Umbilical cord (tissue), 2 donors: ENCODE results near the gene SELENOM. TPM values are rescaled to one million over a fixed set of nuclear protein-coding genes. Genes with fewer than 3 reads are reported as not detected.

Source experiments
- DNase-seq: peaks from one replicate; pipeline ENCODE4 v3.0.0-alpha.2; 2015; ENCODE audit warnings: low spot score
- total RNA-seq: library from RNA; depleted of rRNA; stranded (reverse); fragments of >200 nt; gene quantifications from one replicate; pipeline ENCODE4 v1.2.3, GENCODE V29; 2014; ENCODE audit warnings: low replicate concordance; ENCODE audit not compliant: insufficient read depth

SELENOM gene, protein sequence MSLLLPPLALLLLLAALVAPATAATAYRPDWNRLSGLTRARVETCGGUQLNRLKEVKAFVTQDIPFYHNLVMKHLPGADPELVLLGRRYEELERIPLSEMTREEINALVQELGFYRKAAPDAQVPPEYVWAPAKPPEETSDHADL
- 313 TPM for total RNA-seq

DNA sequence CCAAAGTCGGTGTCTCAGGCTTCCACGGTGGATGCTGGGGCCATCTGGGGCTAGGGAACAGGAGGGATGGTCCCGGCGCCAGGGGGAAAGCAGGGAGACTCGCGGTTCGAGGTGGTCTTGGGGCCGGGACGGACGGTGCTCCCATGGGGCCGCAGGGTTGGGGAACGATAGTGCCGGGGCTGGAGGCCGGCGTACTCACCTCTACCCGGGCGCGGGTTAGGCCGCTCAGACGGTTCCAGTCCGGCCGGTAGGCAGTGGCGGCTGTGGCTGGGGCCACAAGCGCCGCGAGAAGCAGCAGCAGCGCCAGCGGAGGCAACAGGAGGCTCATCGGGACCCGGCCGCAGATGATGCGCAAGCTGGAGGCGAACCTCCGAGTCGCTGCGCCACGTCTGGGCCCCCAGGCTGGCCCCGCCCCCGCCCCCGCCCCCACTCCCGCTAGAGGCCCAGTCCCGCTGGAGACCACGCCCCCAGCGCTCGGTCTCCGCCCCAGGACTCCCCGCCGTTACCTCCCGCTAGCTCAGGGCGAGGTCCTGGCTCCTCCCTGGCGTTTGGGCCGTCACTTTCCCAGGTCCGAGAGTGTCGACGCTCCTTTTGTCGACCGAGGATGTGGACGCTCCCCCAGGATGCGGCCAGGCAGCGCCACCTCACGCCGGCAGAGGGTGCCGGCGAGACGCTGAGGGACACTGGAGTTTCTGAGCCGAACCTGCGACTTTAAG, at the start of gene SELENOM:
Gene SELENOM, minus strand, starts transcription at position 391 of the 716 bp plus-strand sequence. Its CDS starts 63 bp downstream, at position 328.
- DNase-seq = peak; percentile 99

DNA sequence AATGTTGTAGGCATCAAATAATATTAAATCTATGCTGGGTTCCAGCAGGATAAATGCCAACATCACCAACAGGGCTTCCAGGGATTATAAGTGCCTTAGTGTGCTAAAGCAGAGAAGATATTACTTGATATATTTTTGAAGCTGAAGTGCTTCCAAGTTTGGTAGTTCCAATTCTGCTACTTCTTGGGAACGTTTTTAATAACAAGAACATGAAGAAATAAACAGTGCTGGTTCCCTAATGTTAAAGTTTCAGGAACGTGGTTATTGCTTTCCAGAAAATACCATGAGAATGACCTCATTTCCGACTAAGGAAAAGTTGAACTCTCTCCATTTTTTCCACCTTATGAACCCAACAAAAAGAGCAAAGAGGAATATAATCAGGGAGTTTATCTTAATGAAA, 48.1 kb upstream of the SELENOM start:
- DNase-seq = peak; percentile 58

DNA sequence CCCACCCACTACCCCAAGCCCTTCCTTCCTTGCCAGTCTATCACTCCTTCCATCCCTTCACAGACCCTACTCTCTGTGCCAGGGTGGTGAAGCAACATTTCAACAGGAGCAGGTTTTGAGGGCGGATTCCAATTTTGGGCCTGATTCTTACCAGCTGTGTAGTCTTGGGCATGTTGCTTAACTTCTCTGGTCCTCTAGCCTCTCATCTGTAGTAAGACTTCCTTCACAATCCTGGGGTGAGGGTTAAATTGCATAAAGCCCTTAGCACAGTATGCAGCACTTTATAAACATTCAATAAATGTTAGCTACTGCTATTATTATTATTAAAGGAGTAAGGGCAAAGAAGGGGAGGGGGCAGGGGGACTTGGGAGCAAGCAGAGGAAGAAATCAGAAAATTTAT, 47.6 kb upstream of the SELENOM start:
- no peak for DNase-seq

DNA sequence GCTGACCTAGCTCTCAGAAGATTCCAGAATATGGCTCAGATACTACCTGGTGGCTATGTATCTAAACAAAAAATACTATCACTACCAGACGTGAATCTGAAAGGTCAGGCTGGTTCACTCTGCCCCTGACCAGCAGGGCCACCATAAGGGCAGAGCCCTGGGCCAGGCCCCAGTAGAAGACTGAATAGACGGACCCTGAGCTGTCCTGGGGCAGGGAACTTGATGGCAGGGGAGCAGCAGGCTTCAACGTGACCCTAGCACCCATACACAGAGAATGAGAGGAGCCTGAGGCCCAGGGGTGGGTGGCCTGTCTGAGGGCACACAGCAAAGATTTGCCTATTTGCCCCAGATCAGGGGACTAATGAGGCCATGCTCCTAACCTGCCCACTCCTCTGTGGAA, 46.0 kb upstream of the SELENOM start:
- DNase-seq = no peak

DNA sequence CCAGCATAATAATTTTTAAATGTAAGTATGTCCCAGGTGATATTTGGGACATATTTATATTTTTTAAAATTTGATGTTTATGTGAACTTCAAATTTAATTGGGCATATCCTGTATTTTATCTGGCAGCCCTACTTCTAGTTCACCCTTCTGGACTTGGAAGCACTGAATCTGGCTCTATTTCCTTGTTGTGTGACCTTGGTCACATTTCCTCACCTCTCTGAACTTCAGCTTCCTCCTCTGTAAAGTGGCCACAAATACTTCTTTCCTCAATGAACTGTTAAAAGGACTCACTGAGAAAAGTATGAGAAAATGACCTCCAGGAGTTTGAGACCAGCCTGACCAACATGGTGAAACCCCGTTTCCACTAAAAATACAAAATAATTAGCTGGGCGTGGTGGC, 44.5 kb upstream of the SELENOM start:
- DNase-seq = no peak

DNA sequence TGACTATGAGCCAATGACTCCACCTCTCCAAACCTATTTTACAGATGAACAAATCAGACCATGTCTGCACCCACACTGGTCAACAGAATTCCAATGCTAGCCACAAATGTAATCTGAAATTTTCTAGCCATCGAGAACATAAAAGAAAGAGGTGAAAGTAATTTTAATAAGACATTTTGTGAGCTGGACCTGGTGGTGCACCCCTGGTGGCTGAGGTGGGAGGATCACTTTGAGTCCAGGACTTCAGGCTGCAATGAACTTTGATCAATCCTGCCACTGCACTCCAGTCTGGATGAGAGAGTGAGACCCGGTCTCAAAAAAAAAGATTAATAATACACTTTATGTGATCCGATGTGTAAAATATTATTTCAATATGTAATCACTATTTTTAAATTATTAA, 43.2 kb upstream of the SELENOM start:
- no peak for DNase-seq

DNA sequence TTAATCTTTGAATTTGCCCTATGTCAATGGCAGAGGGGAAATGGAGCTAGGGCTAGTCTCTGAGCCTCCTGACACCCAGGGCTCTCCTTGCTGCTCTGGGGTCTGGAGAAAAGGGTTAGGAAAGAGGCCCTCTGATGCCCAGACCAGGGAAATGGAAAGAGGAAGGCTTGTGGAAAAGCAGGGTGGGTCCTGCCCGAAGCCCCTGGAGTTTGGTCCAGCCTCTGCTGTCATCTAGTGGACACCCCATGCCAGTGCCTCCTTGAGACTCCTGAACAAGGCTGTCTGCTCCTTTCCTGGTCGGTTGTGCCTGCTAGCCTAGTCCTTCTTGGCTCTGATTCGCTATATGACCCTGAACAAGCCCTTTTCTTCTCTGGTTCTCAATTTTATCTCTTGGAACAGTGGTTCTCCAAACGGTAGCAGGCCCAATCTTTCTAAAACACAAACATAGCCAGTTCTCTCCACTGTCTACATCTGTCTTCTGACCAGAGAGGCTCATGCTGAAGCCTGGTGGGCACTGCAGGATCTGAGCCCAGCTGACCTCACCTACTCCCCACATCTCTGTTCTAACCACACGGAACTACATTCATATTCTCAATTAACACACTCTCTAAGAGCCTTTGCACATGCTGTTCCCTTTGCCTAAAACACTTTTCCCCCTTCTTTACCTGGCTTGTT, 41.7 kb upstream of the SELENOM start:
- DNase-seq = peak; percentile 85

DNA sequence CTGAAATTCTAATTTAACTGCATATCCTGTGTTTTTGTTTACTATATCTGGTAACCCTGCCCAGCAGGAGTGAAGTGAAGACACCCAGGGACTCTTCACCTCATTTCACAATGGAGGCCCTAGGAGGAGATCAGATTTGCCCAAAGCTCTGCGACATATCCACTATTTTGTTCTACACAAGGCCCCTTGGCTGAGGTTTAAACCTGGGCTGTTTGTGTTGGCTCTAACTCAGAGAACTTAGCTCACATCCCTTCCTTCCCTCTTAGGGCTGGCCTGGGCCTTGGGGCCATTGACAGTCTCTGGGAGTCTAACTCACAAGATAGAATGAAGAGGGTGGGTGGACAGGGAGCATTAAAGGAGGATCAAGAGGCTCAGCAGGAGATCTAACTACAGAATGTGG, 41.1 kb upstream of the SELENOM start:
- DNase-seq = peak; percentile 70

DNA sequence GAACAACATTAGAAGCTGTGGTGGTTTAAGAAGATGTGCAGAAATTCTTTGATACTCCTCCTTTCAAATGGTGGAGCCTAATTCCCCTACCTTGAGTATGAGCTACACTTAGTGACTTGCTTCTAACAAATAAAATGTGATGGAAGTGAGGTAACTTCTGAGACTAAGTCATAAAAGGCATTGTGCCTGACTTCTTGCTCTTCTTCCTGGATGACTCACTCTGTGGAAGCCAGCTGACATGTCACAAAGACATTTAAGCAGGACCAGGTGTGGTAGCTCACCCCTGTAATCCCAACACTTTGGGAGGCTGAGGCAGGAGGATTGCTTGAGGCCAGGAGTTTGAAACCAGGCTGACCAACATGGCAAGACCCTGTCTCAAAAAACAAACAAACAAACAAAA, 36.9 kb upstream of the SELENOM start:
- no peak for DNase-seq

DNA sequence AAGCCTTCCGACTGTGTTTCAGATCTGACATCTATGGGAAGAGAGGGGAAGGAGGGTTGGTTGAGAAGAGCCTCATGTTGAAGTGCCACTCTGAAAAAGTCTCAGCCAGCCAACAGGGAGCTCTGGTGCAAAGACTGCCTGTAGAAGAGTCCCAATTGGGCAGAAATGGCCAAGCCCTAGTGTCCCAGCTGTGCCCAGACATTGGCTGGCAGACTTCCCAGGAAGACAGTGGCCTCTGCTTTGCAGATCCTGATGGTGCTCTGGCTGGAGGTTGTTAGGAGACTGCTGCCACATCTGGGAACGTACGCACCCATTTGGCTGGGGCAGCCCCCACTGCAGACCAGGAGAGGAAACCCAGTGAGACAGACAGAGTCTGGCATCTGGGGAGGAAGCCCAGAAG, 36.2 kb upstream of the SELENOM start:
- DNase-seq = no peak

DNA sequence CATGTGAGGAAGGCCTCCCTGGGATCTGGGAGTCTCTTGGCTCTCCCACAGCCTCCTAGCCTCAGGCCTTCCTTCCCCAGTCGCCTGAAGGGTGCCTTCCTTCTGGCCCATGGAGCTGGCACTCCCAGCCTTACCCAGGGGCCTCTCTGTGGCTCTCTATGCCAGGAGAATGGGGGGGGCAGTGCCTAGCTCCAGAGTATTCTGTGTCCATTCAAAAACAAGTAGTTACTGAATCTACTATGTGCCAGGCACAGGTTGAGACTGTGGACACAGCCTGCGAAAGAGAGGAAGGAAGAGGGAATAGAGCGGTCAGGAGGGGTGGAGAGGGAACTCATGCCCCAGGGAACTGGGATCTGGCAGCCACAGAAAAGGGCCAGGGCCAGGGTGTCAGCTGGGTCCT, 35.7 kb upstream of the SELENOM start:
- DNase-seq = no peak

DNA sequence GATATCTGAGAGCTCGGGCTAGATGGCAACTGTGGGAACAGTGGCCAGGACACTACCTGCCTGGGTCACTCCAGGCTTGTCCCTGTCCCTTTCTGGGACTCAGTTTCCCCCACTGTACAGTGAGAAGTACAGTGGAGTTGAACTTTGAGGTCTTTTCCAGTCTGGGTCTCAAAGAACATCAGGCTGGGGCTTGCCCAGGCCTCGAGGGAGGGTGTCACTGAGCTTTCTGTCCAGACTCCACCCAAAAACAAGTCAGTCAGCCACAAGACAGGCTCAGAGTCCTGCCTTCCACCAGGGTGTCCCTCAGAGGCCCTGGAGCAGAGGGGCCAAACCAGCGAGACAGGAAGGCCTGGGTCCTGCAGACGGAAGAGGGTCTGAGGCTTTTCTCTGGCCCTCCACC, 34.9 kb upstream of the SELENOM start:
- DNase-seq = no peak

DNA sequence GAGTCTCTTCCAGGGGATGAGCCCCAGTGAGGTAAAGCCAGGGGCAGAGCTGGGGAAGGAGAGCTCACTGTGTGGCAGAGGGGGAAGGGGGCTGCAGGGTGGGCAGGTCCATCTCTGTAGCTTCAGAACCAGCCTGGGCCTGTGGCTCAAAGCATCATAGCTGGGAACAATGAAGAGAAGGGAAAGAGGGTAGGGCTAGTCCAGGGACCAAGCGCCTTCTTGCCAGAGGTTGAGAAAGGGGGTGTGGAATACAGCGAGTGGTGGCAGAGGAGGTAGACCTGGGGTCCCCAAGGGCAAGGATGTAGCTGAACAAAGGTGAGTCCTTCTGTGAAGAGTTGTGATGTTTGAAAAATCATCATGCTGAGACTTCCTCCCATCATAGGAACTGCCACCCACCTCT, 34.2 kb upstream of the SELENOM start:
- DNase-seq = no peak

DNA sequence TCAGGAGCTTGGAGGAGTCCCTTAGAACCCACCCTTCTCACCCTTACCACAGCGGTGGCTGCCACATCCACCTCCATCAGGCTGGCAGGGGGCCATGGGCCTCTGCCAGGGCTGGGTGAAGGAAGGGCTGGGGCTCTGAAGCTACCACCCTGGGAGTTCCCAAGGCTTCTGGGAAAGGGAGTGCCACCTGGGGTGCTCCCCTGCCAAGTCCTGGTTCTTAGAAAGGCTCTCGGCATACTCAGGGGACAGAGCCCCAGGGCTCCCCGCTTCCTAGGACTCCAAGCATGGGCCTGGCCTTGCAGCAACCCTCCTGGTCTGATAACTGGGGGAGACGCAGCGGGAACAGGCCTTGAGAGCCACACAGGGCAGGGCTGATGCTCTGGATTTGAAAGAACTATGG, 33.4 kb upstream of the SELENOM start:
- no peak for DNase-seq

DNA sequence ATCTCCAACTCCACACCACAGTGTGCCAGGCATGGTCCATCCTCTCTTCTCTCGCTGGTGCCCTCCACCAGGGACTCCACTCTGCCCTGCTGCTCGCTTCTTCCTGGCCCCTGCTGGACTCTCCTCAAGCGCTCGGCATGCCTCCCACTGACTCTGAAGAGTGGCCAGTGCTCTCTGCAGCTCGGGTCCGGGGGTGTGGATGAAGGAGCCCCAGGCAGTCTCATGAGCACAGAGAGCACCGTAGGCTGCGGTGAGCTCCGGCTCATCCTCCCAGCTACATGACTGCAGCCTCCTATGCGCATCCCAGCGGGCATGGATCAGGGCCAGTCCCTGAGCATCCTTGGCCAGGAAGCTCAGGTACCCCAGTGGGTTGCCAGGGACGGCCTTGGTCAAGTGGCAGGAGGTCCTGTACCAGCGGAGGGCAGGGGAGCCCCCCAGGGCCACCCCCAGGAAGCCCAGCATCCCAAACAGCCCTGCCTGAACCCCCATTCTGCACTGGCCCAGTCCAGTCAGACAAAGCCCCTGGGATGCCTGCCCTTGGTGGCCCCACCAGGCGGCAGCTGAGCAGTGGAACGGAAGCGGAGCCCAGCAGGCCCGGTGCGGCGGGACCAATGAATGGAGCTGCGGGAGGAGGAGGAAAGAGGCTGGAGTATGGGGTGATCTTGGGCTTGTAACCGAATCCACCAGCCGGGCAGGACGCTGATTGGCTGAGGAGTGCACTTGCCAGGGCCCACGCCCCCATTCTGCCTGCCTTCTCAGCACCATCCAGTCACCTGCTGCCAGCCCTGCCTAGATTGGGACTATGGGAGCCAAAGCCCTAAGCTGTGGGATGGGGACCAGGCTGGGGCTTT, 32.7 kb upstream of the SELENOM start, which contains the start of gene PLA2G3:
Gene PLA2G3, minus strand, starts transcription at position 643 of the 851 bp plus-strand sequence. Its CDS starts 154 bp downstream, at position 489.
- peak; percentile 31 for DNase-seq

DNA sequence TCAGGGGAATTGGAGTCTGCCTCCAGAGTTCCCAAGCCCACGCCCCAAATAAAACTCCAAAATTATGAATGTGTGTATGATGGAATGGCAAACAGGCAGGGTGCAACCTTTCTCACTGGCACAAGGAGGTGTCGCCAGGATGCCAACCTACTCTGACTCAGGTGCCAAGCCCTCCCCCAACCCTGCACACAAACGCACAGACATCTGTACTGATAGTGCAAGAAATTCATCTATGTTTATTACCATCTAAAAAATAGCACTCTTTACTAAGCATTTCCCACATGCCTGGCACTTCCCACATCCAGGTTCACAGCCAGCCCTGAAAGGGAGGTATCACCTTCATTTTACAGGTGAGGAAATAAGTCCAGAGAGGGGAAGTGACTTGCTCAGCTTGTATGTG, 31.7 kb upstream of the SELENOM start:
- no peak for DNase-seq

DNA sequence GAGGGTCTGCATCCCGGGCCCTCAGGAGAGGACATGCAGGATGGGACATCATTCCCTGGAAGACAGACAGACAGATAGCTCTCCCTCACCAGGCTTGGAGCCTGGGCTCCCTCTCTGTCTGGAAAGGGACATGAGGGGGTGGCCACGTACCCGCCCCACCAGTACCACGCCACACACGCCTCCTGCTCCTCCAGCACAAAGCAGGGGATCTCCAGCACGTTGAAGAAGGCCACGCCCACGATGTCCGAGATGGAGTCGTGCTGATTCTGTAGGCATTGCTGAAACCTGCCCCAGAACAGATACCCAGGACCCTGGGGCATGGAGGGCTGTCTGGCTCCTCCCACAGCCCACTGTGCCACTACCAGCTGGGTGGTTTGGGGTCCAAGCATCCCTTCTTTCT, 30.8 kb upstream of the SELENOM start:
- DNase-seq = no peak

DNA sequence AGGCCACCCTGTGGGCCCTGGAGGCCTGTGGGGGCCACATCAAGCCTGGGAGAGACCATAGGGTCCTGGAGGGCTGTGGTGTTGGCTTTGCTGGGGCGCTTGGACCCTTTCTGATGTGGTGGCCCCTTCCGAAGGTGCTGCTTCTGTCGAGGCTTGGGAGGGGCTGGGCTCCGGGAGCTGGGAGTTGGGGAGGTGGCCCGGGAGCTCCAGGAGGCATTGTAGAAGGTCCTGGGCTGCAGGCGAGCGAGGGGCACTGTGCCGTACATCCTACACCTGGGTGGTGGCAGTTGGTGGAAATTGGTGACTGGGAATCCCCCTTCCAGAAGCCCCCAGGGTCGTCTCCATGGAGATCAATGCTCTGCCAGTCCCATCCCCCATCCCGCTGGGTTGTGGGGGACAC, 30.4 kb upstream of the SELENOM start:
- DNase-seq = no peak

DNA sequence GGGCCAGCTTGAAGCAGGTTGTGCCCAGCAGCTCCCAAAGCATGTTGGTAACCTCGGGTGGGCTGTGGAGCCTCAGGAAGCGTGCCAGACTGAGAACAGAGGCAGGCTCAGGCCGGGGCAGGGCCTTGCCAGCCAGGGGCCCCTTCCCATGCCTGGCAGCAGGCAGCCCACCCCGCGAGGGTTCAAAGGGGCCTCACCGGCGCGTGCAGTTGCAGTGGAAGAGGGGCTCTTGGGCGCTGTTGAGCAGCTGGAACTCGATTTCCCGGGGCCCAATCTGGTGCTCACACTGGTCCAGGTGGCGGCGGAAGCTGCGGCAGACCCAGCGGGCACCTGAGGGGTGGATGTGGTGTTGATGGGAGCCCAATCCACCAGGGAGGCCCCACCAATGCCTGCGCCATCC, 29.3 kb upstream of the SELENOM start:
- DNase-seq = no peak

DNA sequence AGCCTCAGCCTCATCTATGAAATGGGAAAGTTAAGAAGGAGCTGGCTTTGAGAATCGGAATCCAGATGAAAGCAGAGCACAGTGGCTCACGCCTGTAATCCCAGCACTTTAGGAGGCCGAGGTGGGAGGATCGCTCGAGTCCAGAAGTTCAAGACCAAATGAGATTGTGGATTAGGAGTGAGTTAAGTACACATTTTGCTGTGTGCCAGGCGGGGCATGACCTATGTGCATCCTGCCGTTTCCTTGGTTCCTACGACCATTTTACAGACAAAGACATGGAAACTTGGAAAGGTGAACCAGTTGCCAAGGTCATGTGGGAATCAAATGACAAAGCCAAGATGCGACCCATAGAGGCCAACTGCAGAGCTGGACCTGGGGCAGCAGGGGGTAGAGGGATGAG, 28.8 kb upstream of the SELENOM start:
- no peak for DNase-seq

DNA sequence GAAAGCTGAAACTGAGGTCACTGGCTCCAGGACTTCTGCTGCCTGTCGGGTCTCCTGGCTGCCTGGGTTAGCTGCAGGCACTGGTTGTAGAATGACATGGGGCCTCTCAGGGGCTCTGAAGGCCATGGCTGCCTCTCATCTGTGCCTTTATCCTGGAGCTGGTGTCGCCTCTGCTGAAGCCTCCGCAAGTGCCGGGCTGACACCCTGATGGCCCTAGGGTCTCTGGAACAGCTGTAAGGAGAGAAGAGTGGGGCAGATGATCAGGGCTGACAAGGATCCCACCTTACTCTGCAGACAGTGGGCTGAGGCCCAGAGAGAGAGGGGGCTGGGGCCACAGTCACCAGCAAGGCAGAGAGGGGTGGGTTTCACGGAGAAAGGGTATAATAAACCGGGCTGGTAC, 28.3 kb upstream of the SELENOM start:
- no peak for DNase-seq

DNA sequence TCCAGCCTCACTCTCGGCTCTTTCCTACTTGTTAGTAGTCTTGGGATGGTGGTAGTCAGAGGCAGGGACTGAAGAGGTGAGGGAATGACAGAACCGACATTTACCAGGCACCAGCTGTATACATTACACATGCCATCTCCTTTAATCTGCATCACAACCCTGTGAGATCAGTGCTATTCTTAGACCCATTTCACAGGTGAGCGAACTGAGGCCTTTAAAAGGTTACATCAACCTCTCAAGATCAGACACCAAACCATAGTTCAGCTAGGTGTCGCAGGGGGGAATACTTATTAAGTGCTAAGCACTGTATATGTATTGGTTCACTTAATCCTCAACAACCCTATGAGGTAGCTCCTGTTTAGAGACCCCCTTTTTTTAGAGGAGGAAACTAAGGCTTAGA, 27.3 kb upstream of the SELENOM start:
- DNase-seq = no peak
